D341Med (cell line): ENCODE data around the gene HPCA.

ENCODE experiments used
- DNase-seq: peaks from one replicate; pipeline ENCODE4 v3.0.0; 2012; ENCODE audit warnings: low spot score

The HPCA gene

GRCh38 chr1:32871364-32872191, 14.7 kb upstream of the HPCA start:
- DNase-seq = no peak

DNA sequence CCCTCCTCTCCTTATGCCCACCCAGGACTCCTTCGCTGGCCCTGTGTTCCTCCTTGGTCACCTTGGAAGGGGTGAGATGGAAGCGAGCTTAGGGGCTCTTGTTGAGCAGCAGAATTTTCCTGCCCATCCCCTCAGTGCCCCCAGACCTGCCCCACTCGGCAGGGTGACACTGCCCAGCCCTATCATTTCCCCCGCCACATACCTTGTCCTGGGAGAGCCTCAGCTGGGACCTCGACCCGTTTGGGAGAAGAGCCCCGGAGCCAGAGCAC, 14.2 kb upstream of the HPCA start:
- no peak for DNase-seq

DNA sequence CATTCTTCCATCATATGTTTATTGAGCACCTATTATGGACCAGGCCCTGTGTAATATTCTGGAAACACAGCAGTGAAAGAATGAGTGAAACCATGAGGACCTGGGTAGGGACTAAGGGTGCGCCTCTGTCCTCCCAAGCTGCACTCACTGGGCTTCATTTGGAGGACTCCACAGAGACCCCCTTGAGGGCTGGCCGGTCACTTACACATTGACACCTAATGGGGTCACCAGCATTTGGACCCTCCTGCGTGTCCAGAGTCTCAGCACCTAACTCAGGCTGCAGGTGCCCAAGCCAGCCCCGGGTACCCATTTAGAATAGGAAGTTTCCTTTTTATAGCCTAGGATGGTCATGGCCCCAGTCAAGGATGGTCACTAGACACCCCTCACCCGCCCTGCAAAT, 12.8 kb upstream of the HPCA start:
- DNase-seq = no peak

DNA sequence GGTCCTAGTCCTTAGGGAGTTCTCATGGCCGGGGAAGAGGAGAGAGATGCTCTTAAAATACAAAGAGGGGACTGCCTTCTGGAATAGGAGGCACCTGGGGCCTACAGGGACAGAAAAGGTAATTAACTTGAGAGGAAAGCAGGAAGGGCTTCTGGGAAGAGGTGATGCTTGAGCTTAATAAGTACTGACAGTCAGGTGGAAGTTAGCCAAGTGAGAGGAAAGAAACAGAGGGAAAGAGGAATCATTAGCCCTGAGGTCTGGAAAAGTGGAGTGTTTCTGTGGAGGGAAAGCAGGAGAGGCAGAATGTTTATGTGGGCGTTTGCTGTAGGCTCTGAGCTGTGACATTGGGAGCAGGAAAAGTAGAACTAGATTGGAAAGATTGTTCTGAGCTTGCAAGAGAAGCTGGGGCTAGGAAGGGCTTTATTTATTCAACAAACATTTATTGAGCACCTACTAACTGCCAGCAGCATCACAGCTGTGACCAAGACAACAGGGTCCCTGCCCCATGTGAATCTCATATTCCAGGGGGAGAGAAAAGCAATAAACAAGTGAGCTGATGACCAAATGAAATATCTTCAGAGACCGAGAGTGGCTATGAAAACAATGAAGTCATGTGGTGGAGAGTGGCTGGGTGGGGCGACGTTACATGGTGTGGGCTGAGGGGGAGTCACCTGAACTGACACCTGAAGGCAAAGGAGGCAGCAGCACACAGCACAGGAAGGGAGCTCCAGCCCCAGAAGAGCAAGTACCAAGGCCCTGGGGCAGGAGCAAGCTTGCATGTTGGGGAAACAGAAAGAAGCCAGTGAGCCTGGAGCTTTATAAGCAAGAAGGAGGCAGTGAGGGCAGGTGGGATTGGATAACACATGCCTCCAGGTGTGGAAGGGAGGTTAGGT, 11.2 kb upstream of the HPCA start:
- DNase-seq = no peak

- peak; percentile 83 for DNase-seq
Observed at GRCh38 chr1:32876341-32877210, 9.7 kb upstream of the HPCA start.

DNA sequence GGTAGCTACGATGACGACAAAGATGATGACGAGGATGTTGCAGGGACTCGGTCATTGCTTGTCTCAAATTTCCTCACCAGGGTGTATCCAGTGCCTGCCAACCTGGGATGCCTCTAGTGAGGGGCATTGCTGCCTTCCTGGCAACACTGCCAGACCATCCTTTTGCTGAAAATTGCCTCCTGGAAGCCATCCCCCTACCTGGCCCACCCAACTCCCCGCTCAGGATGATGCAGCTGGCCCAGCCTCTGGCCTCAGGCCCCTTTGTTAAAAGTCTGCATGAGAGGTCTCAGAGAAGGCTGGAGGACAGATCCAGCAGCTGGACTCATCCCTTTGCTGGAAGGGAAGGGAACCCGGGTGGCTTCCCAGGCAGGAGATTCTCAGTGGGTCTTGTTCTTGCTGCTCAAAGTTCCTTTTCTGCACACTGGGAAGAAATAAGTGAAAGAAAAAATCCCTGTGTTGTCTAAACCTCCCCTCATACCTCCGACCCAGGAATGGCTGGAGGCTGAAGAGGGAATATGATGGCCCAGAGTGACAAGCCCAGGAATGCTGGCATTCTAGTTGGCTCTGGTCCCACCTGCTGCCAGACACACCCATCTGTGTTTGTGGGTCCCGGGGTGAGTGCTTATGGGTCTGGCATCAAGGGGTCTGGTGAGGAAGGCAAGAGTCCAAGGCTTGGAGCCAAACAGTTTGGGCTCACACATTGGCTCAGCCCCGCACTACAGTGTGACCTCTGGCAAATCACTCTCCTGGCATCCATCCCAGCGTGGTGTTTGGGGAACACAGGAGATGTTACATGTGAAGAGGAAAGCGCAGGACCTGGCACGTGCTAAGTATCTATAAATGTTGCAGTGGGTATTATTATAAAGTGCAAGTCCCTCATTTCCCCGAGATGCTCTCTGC, 8.8 kb upstream of the HPCA start:
- no peak for DNase-seq

DNA sequence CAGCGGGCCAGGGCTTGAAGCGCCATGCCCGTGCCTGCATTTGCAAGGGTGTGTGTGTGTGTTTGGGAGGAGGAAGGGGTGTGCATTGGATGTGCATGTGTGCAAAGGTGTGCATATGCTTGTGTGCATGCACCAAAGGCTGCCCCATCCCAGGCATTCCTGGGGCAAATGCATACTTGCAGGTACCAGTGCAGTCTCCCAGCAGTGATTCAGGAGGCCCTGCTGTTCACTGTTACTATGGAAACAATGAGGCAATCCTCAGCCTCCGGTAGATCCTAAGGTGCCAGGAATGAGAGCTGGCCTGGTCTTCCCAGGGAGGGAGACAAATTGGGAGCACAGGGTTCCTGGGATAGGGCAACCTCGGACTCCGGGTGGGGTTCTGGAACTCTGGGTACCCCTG, 8.1 kb upstream of the HPCA start:
- DNase-seq = no peak

DNA sequence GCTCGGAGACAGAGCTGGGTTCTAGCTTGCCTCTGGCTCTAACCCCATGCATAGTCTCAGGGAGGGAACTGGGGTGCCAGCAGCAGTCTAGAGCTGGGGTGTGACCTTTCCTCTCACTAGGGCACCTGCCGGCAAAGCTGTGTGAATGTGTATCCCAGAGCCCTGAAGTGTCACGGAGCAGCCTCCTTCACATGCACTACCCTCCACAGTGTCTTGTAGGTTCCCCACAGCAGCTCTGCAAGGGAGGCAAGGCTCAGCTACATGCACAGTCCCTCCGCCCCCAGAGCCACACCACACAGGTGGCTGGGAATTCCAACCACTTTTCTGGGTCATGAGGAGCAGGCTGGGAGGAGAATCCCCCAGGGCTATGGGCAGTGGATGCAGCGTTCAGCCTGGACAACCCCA, 7.7 kb upstream of the HPCA start:
- DNase-seq = no peak

DNA sequence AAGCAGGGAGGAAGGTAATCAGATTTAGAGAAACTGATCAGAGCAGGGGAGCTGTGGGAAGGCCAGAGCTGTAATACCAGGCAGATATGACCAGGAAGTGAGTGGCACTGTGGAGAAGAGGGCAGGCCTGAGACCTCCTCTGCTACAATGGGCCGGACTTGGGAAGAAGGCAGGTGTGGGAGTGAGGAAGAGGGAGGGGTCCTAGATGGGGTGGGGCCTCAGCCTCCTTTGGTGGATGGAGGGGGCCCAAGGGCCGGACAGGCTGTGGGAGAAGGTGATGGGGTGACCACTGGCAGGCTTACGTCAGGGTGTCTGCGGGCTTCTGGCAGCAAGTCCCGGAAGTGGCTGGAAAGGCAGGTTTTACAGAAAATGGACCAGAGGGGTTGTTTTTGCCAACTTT, 5.0 kb upstream of the HPCA start:
- no peak for DNase-seq

GRCh38 chr1:32881871-32882850, 4.1 kb upstream of the HPCA start:
- DNase-seq = peak; percentile 87

GRCh38 chr1:32883338-32884031, 2.8 kb upstream of the HPCA start:
- no peak for DNase-seq

- no peak for DNase-seq
Observed at GRCh38 chr1:32884032-32884372, 2.3 kb upstream of the HPCA start.

GRCh38 chr1:32884726-32885125, 1.6 kb upstream of the HPCA start:
- DNase-seq = peak; percentile 71

DNA sequence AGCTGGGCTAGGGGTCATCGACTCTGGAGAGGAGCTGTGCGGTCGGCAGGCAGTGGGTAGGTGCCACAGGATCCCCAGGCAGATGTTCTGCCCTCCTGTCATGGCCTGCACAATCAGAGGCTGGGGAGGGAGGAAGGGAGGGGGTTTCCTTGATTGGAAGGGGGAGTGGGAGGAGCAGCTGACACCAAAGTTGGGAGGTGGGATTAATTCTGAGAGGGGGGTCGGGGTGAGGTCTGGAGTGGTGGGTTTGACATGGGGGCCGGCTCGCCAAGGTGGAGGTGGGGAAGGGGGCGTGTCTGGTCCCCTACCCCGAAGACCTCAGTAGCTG, 651 bp upstream of the HPCA start:
- peak; percentile 63 for DNase-seq

GRCh38 chr1:32886828-32887414, 630 bp downstream of the HPCA start:
- no peak for DNase-seq

DNA sequence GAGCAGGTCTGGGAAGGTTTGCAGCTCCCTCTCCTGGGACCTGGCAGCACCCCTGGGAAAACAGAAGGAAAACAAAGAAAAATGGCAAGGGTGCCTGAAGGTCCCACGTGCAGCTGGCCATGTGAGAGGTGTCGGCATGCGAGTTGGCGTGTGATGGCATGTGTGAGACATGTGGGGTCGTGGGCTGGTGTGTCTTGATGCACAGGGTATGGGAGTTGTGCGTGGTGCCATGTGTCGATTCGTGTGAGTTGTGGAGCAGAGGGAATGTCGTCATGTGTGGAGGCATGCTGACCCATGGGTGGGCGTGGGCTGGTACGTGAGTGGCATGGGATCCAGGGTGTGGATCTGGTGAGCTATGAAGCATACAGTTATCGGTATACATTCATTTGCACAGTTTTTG, 1.3 kb downstream of the HPCA start:
- DNase-seq = no peak

GRCh38 chr1:32888134-32888533, 1.8 kb downstream of the HPCA start:
- no peak for DNase-seq

DNA sequence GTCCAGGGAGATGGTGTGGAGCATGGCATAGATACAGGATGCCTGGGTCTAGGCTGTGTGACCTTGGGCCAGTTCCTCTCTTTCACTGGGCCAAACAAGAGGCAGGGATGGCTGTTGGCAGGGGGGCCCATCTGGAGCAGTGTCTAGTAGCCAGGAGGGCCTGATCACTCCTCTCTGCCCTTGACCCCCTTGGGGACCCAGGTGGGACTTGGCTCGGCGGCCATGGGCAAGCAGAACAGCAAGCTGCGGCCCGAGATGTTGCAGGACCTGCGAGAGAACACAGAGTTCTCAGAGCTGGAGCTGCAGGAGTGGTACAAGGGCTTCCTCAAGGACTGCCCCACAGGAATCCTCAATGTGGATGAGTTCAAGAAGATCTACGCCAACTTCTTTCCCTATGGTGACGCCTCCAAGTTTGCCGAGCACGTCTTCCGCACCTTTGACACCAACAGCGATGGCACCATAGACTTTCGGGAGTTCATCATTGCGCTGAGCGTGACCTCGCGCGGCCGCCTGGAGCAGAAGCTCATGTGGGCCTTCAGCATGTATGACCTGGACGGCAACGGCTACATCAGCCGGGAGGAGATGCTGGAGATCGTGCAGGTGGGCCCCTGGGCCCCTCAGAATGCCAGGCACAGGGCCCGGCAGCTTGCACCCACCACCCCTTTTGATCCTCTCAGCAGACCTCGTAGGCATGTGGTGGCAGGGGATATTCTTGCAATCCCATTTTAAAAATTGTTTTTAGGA, 2.6 kb downstream of the HPCA start:
- no peak for DNase-seq
